ENCODE results near the gene LTB.

Gene LTB

GRCh38 chr6:31580438-31580740 is 1.8 kb downstream of the LTB start:
- no peak for TF ChIP-seq YY1 (IDR thresholded peaks at IDR 0.05; ENCODE audit: low read depth)
- no peak for TF ChIP-seq CEBPB (IDR thresholded peaks at IDR 0.05)
- no peak for TF ChIP-seq RAD21 (IDR thresholded peaks at IDR 0.05; ENCODE audit: low read depth)
- TF ChIP-seq EGR1 (IDR thresholded peaks at IDR 0.05), result no peak
- TF ChIP-seq, protein P1, sequence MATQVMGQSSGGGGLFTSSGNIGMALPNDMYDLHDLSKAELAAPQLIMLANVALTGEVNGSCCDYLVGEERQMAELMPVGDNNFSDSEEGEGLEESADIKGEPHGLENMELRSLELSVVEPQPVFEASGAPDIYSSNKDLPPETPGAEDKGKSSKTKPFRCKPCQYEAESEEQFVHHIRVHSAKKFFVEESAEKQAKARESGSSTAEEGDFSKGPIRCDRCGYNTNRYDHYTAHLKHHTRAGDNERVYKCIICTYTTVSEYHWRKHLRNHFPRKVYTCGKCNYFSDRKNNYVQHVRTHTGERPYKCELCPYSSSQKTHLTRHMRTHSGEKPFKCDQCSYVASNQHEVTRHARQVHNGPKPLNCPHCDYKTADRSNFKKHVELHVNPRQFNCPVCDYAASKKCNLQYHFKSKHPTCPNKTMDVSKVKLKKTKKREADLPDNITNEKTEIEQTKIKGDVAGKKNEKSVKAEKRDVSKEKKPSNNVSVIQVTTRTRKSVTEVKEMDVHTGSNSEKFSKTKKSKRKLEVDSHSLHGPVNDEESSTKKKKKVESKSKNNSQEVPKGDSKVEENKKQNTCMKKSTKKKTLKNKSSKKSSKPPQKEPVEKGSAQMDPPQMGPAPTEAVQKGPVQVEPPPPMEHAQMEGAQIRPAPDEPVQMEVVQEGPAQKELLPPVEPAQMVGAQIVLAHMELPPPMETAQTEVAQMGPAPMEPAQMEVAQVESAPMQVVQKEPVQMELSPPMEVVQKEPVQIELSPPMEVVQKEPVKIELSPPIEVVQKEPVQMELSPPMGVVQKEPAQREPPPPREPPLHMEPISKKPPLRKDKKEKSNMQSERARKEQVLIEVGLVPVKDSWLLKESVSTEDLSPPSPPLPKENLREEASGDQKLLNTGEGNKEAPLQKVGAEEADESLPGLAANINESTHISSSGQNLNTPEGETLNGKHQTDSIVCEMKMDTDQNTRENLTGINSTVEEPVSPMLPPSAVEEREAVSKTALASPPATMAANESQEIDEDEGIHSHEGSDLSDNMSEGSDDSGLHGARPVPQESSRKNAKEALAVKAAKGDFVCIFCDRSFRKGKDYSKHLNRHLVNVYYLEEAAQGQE (IDR thresholded peaks at IDR 0.05; ENCODE audit: low read depth), result no peak
- no peak for TF ChIP-seq EP300 (IDR thresholded peaks at IDR 0.05; ENCODE audit: borderline replicate concordance)
- no peak for TF ChIP-seq ZBTB7A (IDR thresholded peaks at IDR 0.05; ENCODE audit: low read depth)
- TF ChIP-seq NFIC (IDR thresholded peaks at IDR 0.05), result no peak
- TF ChIP-seq TAF1 (IDR thresholded peaks at IDR 0.05; ENCODE audit: low read depth), result no peak
- TF ChIP-seq FOXM1 (IDR thresholded peaks at IDR 0.05; ENCODE audit: borderline replicate concordance, low read depth), result no peak
- no peak for TF ChIP-seq CREB1 (IDR thresholded peaks at IDR 0.05; ENCODE audit: low read depth)
- TF ChIP-seq, protein P2, sequence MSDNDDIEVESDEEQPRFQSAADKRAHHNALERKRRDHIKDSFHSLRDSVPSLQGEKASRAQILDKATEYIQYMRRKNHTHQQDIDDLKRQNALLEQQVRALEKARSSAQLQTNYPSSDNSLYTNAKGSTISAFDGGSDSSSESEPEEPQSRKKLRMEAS (IDR thresholded peaks at IDR 0.05), result no peak
- no peak for TF ChIP-seq TEAD4 (IDR thresholded peaks at IDR 0.05)
- TF ChIP-seq, protein P3, sequence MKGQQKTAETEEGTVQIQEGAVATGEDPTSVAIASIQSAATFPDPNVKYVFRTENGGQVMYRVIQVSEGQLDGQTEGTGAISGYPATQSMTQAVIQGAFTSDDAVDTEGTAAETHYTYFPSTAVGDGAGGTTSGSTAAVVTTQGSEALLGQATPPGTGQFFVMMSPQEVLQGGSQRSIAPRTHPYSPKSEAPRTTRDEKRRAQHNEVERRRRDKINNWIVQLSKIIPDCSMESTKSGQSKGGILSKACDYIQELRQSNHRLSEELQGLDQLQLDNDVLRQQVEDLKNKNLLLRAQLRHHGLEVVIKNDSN (IDR thresholded peaks at IDR 0.05), result no peak

DNA sequence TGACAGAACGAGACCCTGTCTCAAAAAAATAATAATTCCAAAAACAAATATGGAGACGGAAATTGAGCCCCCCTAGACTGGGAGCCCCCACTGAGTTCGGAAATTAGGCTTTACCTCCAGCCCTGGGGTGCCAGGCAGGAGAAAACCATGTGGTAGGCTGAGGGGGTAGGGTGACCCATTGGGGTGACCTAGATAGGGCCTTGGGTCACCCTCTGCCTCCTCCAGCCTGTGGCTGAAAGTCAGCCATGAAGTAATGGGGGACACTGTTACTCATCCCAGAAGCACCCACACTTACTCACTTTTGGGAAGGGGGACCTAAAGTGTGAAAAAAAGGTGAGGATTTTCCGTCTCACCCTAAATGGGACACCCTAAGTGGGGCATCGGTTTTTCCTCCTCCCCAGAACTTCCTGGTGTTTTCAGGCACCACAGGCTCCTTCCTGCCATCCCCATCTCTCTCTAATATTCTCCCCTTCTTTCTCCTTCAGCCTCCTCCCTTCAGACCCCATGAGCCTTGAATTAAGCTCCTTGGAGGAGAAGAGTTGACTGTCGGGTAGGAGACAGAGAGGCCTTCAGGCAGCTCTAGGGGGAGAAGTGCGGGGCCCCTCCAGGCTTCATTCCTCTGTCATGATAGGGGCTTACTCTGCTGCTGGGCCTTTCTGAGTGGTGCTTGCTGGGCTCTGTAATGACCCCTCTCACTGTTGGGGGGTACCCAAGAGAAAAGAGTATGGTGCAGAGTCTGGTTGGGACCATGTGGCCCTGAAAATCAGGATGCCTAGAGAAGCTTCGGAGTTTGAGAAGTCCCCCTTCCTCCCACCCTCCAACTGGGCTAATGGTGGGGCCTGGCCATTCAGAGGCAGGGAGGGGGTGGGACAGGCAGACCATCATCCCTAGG is 2.4 kb downstream of the LTB start:
- TF ChIP-seq, protein P1 (IDR thresholded peaks at IDR 0.05; ENCODE audit: low read depth), result no peak
- TF ChIP-seq TEAD4 (IDR thresholded peaks at IDR 0.05) (no peak), NFIC (IDR thresholded peaks at IDR 0.05) (no peak), ZBTB7A (IDR thresholded peaks at IDR 0.05; ENCODE audit: low read depth) (no peak), FOXM1 (IDR thresholded peaks at IDR 0.05; ENCODE audit: borderline replicate concordance, low read depth) (no peak), TCF12 (IDR thresholded peaks at IDR 0.05; ENCODE audit: low read depth) (no peak), EGR1 (IDR thresholded peaks at IDR 0.05) (no peak), EP300 (IDR thresholded peaks at IDR 0.05; ENCODE audit: borderline replicate concordance) (no peak), CREB1 (IDR thresholded peaks at IDR 0.05; ENCODE audit: low read depth) (no peak)
- TF ChIP-seq, protein P2 (IDR thresholded peaks at IDR 0.05), result no peak
- TF ChIP-seq, protein P3 (IDR thresholded peaks at IDR 0.05), result no peak

GRCh38 chr6:31579119-31579505 is 3.1 kb downstream of the LTB start:
- no peak for TF ChIP-seq CREB1 (IDR thresholded peaks at IDR 0.05; ENCODE audit: low read depth)
- TF ChIP-seq, protein P3 (IDR thresholded peaks at IDR 0.05), result no peak
- no peak for TF ChIP-seq FOXM1 (IDR thresholded peaks at IDR 0.05; ENCODE audit: borderline replicate concordance, low read depth)
- no peak for TF ChIP-seq TAF1 (IDR thresholded peaks at IDR 0.05; ENCODE audit: low read depth)

- no peak for TF ChIP-seq YY1 (IDR thresholded peaks at IDR 0.05; ENCODE audit: low read depth)
- no peak for TF ChIP-seq ZBTB7A (IDR thresholded peaks at IDR 0.05; ENCODE audit: low read depth)
- TF ChIP-seq TEAD4 (IDR thresholded peaks at IDR 0.05), result no peak
- no peak for TF ChIP-seq TAF1 (IDR thresholded peaks at IDR 0.05; ENCODE audit: low read depth)
- no peak for TF ChIP-seq FOXM1 (IDR thresholded peaks at IDR 0.05; ENCODE audit: borderline replicate concordance, low read depth)
- TF ChIP-seq, protein P1 (IDR thresholded peaks at IDR 0.05; ENCODE audit: low read depth), result no peak
- TF ChIP-seq NFIC (IDR thresholded peaks at IDR 0.05), result no peak
- TF ChIP-seq, protein P3 (IDR thresholded peaks at IDR 0.05), result no peak
- no peak for TF ChIP-seq CREB1 (IDR thresholded peaks at IDR 0.05; ENCODE audit: low read depth)
These were observed 3.8 kb downstream of the LTB start for GRCh38 chr6:31578184-31579118.

Data from Ishikawa (cell line).